Liver (tissue), 9 donors: Measurements from ENCODE around the gene ARHGAP21. TPM values are rescaled to one million over a fixed set of nuclear protein-coding genes. Genes with fewer than 3 reads are reported as not detected.

ENCODE experiments used
- DNase-seq: peaks from one replicate; pipeline ENCODE4 v3.0.0-alpha.2; 2017; ENCODE audit warnings: low spot score
- H3K27ac ChIP-seq, 2 donors: one replicate each; pipeline ENCODE4 v1.7.0; 2013; ENCODE audit warnings: inconsistent platforms in 2 of 2, low read length in 2 of 2, control low read depth in 1 of 2, low read depth in 1 of 2, mild to moderate bottlenecking in 1 of 2
- H3K27me3 ChIP-seq, 4 donors: one replicate each; pipeline versions ENCODE4 v1.6.1 to v1.7.0; 2013; ENCODE audit warnings: low read length in 3 of 4, inconsistent platforms in 1 of 4, mild to moderate bottlenecking in 1 of 4, moderate library complexity in 1 of 4; ENCODE audit not compliant: control insufficient read depth in 4 of 4, insufficient read depth in 4 of 4
- H3K36me3 ChIP-seq, 4 donors: one replicate each; pipeline versions ENCODE4 v1.6.1 to v1.7.0; 2013; ENCODE audit warnings: low read length in 3 of 4, mild to moderate bottlenecking in 3 of 4, low read depth in 1 of 4, moderate library complexity in 1 of 4; ENCODE audit not compliant: control insufficient read depth in 4 of 4, insufficient read depth in 3 of 4
- H3K4me1 ChIP-seq, 4 donors: one replicate each; pipeline versions ENCODE4 v1.6.1 to v1.7.0; 2013; ENCODE audit warnings: low read length in 3 of 4, mild to moderate bottlenecking in 3 of 4, moderate library complexity in 1 of 4; ENCODE audit not compliant: control insufficient read depth in 4 of 4, insufficient read depth in 4 of 4
- H3K4me3 ChIP-seq, 3 donors: one replicate each; pipeline versions ENCODE4 v1.6.1 to v1.7.0; 2013; ENCODE audit warnings: low read length in 3 of 3, control low read depth in 1 of 3, low read depth in 1 of 3, mild to moderate bottlenecking in 1 of 3
- H3K9ac ChIP-seq, 2 donors: one replicate each; pipeline ENCODE4 v1.7.0; 2013; ENCODE audit warnings: low read length in 2 of 2, mild to moderate bottlenecking in 2 of 2, moderate library complexity in 2 of 2, control low read depth in 1 of 2, low read depth in 1 of 2
- H3K9me3 ChIP-seq, 4 donors: one replicate each; pipeline versions ENCODE4 v1.6.1 to v1.7.0; 2013; ENCODE audit warnings: low read length in 3 of 4; ENCODE audit not compliant: control insufficient read depth in 4 of 4
- FOXA1 ChIP-seq: IDR thresholded peaks from 2 replicates; pipeline ENCODE4 v1.6.1; 2016; ENCODE audit warnings: antibody characterized with exemption
- FOXA2 ChIP-seq: IDR thresholded peaks from 2 replicates; pipeline ENCODE4 v1.6.1; 2016; ENCODE audit warnings: antibody characterized with exemption
- GABPA ChIP-seq, 2 donors: IDR thresholded peaks in 1 of 2; conservative IDR thresholded peaks in 1 of 2; 2 replicates each; pipeline ENCODE4 v1.6.1; 2016; ENCODE audit warnings: antibody characterized with exemption in 2 of 2, mild to moderate bottlenecking in 1 of 2, moderate library complexity in 1 of 2
- HNF4A ChIP-seq, 2 donors: conservative IDR thresholded peaks; 2 replicates each; pipeline ENCODE4 v1.6.1; 2016; ENCODE audit warnings: antibody characterized with exemption in 2 of 2, mild to moderate bottlenecking in 2 of 2
- HNF4G ChIP-seq: IDR thresholded peaks from 2 replicates; pipeline ENCODE4 v1.6.1; 2016; ENCODE audit warnings: antibody characterized with exemption
- JUND ChIP-seq, 2 donors: IDR thresholded peaks; 2 replicates each; pipeline ENCODE4 v1.6.1; 2016; ENCODE audit warnings: antibody characterized with exemption in 2 of 2
- NR2F2 ChIP-seq: IDR thresholded peaks from 2 replicates; pipeline ENCODE4 v1.6.1; 2016; ENCODE audit warnings: antibody characterized with exemption
- RAD21 ChIP-seq, 2 donors: IDR thresholded peaks; 2 replicates each; pipeline ENCODE4 v1.6.1; 2016; ENCODE audit warnings: antibody characterized with exemption in 2 of 2, mild to moderate bottlenecking in 2 of 2
- RXRA ChIP-seq, 2 donors: IDR thresholded peaks; 2 replicates each; pipeline ENCODE4 v1.6.1; 2017 to 2018; ENCODE audit warnings: antibody characterized with exemption in 2 of 2, mild to moderate bottlenecking in 1 of 2
- SP1 ChIP-seq: IDR thresholded peaks from 2 replicates; pipeline ENCODE4 v1.6.1; 2018; ENCODE audit warnings: antibody characterized with exemption, mild to moderate bottlenecking
- YY1 ChIP-seq: IDR thresholded peaks from 2 replicates; pipeline ENCODE4 v1.6.1; 2016; ENCODE audit warnings: antibody characterized with exemption, mild to moderate bottlenecking
- WGBS: extraction: QIAGEN DNeasy Blood & Tissue Kit; methylation state at CpG from one replicate; pipeline ENCODE4 v1.1.7; 2013; 5-methylcytosine and 5-hydroxymethylcytosine counted together
- polyA plus RNA-seq, 2 donors: library from polyadenylated mRNA; stranded (reverse) in 1 of 2; unstranded in 1 of 2; fragments of 200-250 nt in 1 of 2; fragments of >200 nt in 1 of 2; fragmentation: Nextera tagmentation in 1 of 2; extraction: Ambion mirVana in 1 of 2; gene quantifications; one replicate each; pipeline versions ENCODE4 v1.2.1 to v1.2.3, GENCODE V29; 2013 to 2015
- total RNA-seq, 2 donors: library from RNA; depleted of rRNA; stranded (reverse); fragments of >200 nt; gene quantifications; one replicate each; pipeline ENCODE4 v1.2.3, GENCODE V29; 2014
- TF ChIP-seq, protein P1 (sequence below): fragments of 150-350 bp; IDR thresholded peaks from 2 replicates; pipeline ENCODE4 v1.5.1; 2017; ENCODE audit warnings: improper control_type of control experiment, low read depth, low read length; ENCODE audit not compliant: missing input control
- TF ChIP-seq, protein P2 (sequence below): IDR thresholded peaks from 2 replicates; pipeline ENCODE4 v1.6.1; 2016; ENCODE audit warnings: antibody characterized with exemption
- TF ChIP-seq, protein P3 (sequence below): IDR thresholded peaks from 2 replicates; pipeline ENCODE4 v1.6.1; 2016; ENCODE audit warnings: antibody characterized with exemption
- TF ChIP-seq, protein P4 (sequence below): IDR thresholded peaks from 2 replicates; pipeline ENCODE4 v1.6.1; 2016; ENCODE audit warnings: antibody characterized with exemption
- TF ChIP-seq, protein P5 (sequence below): IDR thresholded peaks from 2 replicates; pipeline ENCODE4 v1.6.1; 2016; ENCODE audit warnings: antibody characterized with exemption, mild to moderate bottlenecking
- donor health status: healthy.
- donor health status: healthy.
- donor health status: healthy.
- donor health status: healthy.
- donor health status: healthy.

The ARHGAP21 gene
- total and polyA plus RNA-seq, 4 donors = 7.8 to 30.6 (median 15.7) TPM

DNA sequence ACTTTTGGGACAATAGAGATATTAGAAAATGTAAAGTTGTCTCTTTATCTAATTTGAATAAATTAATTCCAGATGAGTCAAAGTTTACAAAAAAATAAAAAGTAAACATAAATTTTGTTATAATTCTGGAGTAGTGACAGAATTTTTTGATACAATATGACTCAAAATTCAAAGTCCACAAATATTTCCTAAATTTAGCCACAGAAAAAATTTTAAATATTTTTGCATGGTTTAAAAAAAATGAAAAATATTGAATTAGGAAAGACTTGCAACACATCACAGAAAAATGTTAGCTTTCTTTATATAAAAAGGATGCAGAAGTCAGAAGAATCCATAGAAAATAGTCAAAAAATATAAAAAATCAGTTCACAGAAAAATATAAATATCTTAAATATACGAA lies 117.7 kb downstream of the ARHGAP21 start (continued):
- TF ChIP-seq, protein P1, sequence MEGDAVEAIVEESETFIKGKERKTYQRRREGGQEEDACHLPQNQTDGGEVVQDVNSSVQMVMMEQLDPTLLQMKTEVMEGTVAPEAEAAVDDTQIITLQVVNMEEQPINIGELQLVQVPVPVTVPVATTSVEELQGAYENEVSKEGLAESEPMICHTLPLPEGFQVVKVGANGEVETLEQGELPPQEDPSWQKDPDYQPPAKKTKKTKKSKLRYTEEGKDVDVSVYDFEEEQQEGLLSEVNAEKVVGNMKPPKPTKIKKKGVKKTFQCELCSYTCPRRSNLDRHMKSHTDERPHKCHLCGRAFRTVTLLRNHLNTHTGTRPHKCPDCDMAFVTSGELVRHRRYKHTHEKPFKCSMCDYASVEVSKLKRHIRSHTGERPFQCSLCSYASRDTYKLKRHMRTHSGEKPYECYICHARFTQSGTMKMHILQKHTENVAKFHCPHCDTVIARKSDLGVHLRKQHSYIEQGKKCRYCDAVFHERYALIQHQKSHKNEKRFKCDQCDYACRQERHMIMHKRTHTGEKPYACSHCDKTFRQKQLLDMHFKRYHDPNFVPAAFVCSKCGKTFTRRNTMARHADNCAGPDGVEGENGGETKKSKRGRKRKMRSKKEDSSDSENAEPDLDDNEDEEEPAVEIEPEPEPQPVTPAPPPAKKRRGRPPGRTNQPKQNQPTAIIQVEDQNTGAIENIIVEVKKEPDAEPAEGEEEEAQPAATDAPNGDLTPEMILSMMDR = no peak

DNA sequence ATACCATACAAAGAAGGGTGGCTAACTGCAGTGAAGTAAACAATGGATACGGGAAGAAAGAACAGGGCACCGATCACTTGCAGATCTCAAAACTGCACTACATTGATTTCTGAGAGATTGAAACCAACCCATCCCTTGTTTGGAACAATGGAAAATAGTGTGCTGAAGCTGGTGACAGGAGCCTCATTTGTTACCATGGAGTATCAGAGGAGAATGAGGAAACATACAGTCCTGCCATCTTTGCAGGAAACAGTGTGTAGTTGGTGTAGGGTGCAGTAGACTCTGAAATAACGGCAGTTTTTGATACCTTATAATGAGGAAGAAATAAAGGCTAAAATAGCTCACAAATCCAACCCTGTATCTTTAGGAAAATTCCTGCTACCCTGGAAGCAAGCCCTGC lies 118.5 kb downstream of the ARHGAP21 start:
- no peak for DNase-seq
- 96% methylated on average over 3 of the region's 3 CpGs for WGBS
- no peak overlapping the region for H3K27ac ChIP-seq
- TF ChIP-seq RAD21 (IDR thresholded peaks at IDR 0.05) (no peak), HNF4A (conservative IDR thresholded peaks at IDR 0.05) (no peak), GABPA (IDR thresholded peaks at IDR 0.05 in 1 of 2, conservative IDR thresholded peaks at IDR 0.05 in 1 of 2) (no peak), YY1 (no peak), NR2F2 (no peak)
- TF ChIP-seq, protein P2, sequence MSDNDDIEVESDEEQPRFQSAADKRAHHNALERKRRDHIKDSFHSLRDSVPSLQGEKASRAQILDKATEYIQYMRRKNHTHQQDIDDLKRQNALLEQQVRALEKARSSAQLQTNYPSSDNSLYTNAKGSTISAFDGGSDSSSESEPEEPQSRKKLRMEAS = no peak
- peaks cover 4 to 27% (median 15%) of the 10 kb centered on the region in 4 donors for H3K36me3 ChIP-seq
- no peak overlapping the region for H3K4me3 ChIP-seq
- H3K9me3 ChIP-seq = no peaks in the 10 kb centered on the region
- H3K9ac ChIP-seq = no peak overlapping the region
- no peaks in the 10 kb centered on the region for H3K27me3 ChIP-seq
- H3K4me1 ChIP-seq = no peaks in the 10 kb centered on the region

DNA sequence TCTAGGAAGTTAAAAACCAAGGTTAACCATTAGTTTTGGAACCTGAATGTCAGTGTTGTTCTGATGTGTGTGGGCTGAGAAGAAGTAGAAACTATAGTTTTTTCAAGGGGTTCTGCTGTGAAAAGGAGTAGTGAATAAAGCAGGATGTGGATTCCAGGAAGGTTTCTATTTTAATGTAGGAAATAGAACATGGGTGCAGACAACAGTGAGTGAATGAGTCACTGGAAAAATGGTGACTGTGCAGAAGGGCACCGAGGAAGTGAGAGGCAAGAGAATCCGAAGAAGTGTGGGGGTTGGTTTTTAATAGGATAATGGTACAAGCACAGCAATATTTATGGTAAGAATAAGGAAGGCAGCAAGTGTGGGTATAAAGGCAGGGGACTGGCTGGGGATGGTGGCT lies 120.4 kb downstream of the ARHGAP21 start:
- H3K27me3 ChIP-seq = no peaks in the 10 kb centered on the region
- H3K27ac ChIP-seq = no peak overlapping the region
- no peak overlapping the region for H3K9ac ChIP-seq
- H3K4me1 ChIP-seq = no peaks in the 10 kb centered on the region
- no peaks in the 10 kb centered on the region for H3K9me3 ChIP-seq
- H3K36me3 ChIP-seq = peaks cover 4 to 40% (median 21%) of the 10 kb centered on the region in 4 donors
- TF ChIP-seq, protein P2 = no peak
- TF ChIP-seq, protein P3, sequence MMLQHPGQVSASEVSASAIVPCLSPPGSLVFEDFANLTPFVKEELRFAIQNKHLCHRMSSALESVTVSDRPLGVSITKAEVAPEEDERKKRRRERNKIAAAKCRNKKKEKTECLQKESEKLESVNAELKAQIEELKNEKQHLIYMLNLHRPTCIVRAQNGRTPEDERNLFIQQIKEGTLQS = no peak
- TF ChIP-seq, protein P4, sequence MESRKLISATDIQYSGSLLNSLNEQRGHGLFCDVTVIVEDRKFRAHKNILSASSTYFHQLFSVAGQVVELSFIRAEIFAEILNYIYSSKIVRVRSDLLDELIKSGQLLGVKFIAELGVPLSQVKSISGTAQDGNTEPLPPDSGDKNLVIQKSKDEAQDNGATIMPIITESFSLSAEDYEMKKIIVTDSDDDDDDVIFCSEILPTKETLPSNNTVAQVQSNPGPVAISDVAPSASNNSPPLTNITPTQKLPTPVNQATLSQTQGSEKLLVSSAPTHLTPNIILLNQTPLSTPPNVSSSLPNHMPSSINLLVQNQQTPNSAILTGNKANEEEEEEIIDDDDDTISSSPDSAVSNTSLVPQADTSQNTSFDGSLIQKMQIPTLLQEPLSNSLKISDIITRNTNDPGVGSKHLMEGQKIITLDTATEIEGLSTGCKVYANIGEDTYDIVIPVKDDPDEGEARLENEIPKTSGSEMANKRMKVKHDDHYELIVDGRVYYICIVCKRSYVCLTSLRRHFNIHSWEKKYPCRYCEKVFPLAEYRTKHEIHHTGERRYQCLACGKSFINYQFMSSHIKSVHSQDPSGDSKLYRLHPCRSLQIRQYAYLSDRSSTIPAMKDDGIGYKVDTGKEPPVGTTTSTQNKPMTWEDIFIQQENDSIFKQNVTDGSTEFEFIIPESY = no peak
- TF ChIP-seq HNF4G (no peak), JUND (IDR thresholded peaks at IDR 0.05) (no peak), RAD21 (IDR thresholded peaks at IDR 0.05) (no peak), YY1 (no peak), FOXA2 (no peak), SP1 (no peak), HNF4A (conservative IDR thresholded peaks at IDR 0.05) (no peak), GABPA (IDR thresholded peaks at IDR 0.05 in 1 of 2, conservative IDR thresholded peaks at IDR 0.05 in 1 of 2) (no peak), FOXA1 (no peak), NR2F2 (no peak), RXRA (IDR thresholded peaks at IDR 0.05) (no peak)
- TF ChIP-seq, protein P5, sequence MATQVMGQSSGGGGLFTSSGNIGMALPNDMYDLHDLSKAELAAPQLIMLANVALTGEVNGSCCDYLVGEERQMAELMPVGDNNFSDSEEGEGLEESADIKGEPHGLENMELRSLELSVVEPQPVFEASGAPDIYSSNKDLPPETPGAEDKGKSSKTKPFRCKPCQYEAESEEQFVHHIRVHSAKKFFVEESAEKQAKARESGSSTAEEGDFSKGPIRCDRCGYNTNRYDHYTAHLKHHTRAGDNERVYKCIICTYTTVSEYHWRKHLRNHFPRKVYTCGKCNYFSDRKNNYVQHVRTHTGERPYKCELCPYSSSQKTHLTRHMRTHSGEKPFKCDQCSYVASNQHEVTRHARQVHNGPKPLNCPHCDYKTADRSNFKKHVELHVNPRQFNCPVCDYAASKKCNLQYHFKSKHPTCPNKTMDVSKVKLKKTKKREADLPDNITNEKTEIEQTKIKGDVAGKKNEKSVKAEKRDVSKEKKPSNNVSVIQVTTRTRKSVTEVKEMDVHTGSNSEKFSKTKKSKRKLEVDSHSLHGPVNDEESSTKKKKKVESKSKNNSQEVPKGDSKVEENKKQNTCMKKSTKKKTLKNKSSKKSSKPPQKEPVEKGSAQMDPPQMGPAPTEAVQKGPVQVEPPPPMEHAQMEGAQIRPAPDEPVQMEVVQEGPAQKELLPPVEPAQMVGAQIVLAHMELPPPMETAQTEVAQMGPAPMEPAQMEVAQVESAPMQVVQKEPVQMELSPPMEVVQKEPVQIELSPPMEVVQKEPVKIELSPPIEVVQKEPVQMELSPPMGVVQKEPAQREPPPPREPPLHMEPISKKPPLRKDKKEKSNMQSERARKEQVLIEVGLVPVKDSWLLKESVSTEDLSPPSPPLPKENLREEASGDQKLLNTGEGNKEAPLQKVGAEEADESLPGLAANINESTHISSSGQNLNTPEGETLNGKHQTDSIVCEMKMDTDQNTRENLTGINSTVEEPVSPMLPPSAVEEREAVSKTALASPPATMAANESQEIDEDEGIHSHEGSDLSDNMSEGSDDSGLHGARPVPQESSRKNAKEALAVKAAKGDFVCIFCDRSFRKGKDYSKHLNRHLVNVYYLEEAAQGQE = no peak
- TF ChIP-seq, protein P1 = no peak
- WGBS = 69% methylated on average over 2 of the region's 2 CpGs
- DNase-seq = no peak
- no peak overlapping the region for H3K4me3 ChIP-seq
